Esophagus (tissue), 2 donors: ENCODE results near the gene RPL27A. TPM values are rescaled to one million over a fixed set of nuclear protein-coding genes. Genes with fewer than 3 reads are reported as not detected.

Experiments
- H3K27ac ChIP-seq, 2 donors: one replicate each; pipeline ENCODE4 v1.5.1; 2013; ENCODE audit warnings: low read depth in 2 of 2, mild to moderate bottlenecking in 2 of 2, inconsistent platforms in 1 of 2, low read length in 1 of 2, moderate library complexity in 1 of 2
- H3K27me3 ChIP-seq, 2 donors: one replicate each; pipeline ENCODE4 v1.6.1; 2013; ENCODE audit warnings: low read length in 2 of 2, control low read depth in 1 of 2, mild to moderate bottlenecking in 1 of 2; ENCODE audit not compliant: insufficient read depth in 2 of 2, control insufficient read depth in 1 of 2
- H3K36me3 ChIP-seq, 2 donors: one replicate each; pipeline ENCODE4 v1.6.1; 2013; ENCODE audit warnings: low read length in 1 of 2; ENCODE audit not compliant: control insufficient read depth in 2 of 2, insufficient read depth in 2 of 2
- H3K4me1 ChIP-seq, 2 donors: one replicate each; pipeline ENCODE4 v1.6.1; 2013; ENCODE audit warnings: low read length in 1 of 2; ENCODE audit not compliant: control insufficient read depth in 2 of 2, insufficient read depth in 2 of 2
- H3K4me3 ChIP-seq, 2 donors: one replicate each; pipeline ENCODE4 v1.5.1; 2013; ENCODE audit warnings: low read length in 2 of 2, mild to moderate bottlenecking in 2 of 2, low read depth in 1 of 2, moderate library complexity in 1 of 2
- H3K9me3 ChIP-seq, 2 donors: one replicate each; pipeline ENCODE4 v1.6.1; 2013; ENCODE audit warnings: mild to moderate bottlenecking in 2 of 2, low read depth in 1 of 2, low read length in 1 of 2, moderate library complexity in 1 of 2; ENCODE audit not compliant: control insufficient read depth in 2 of 2, insufficient read depth in 1 of 2
- WGBS, 2 donors: extraction: QIAGEN DNeasy Blood & Tissue Kit; methylation state at CpG; one replicate each; pipeline ENCODE4 v1.1.7; 2013; 5-methylcytosine and 5-hydroxymethylcytosine counted together
- polyA plus RNA-seq, 2 donors: library from polyadenylated mRNA; stranded (reverse); fragments of 200-250 nt; gene quantifications; one replicate each; pipeline ENCODE4 v1.2.3, GENCODE V29; 2013
- donor health status: healthy with polysubstance abuse.
- donor health status: Bipolar disorder and iron deficiency.

Gene RPL27A
- 1,000 to 10,000 TPM; 2,629 to 4,238 TPM for polyA plus RNA-seq

- H3K4me3 ChIP-seq: peak within 1 kb of the TSS; percentile 77 to 94
- peaks cover 0 to 4% of the 10 kb centered on the region in 2 donors for H3K4me1 ChIP-seq
- H3K9me3 ChIP-seq: no peaks in the 10 kb centered on the region
- peak within 1 kb of the TSS; percentile 93 to 99 for H3K27ac ChIP-seq
- no peaks in the 10 kb centered on the region for H3K27me3 ChIP-seq
- H3K36me3 ChIP-seq: peaks cover 6 to 10% of the 10 kb centered on the region in 2 donors
- WGBS, 2 donors: 0 to 1% methylated on average over 65 to 67 of the region's 67 CpGs
Measured at GRCh38 chr11:8682303-8683114, at the start of gene RPL27A, which contains the start of gene TRIM66. RPL27A (plus strand) TSS chr11:8682792; CDS start chr11:8682814, 22 bp downstream. TRIM66 (minus strand) TSS chr11:8682665; CDS start chr11:8672274, 10,391 bp downstream.

GRCh38 chr11:8634498-8634897, 48.1 kb upstream of the RPL27A start:
- no peaks in the 10 kb centered on the region for H3K4me1 ChIP-seq
- no peak overlapping the region for H3K4me3 ChIP-seq
- H3K9me3 ChIP-seq: no peaks in the 10 kb centered on the region
- 93 to 94% methylated on average over 6 of the region's 6 CpGs for WGBS, 2 donors
- no peak overlapping the region for H3K27ac ChIP-seq
- no peaks in the 10 kb centered on the region for H3K27me3 ChIP-seq
- peaks cover 8 to 13% of the 10 kb centered on the region in 2 donors for H3K36me3 ChIP-seq

GRCh38 chr11:8636127-8636526, 46.5 kb upstream of the RPL27A start:
- no peak overlapping the region for H3K4me3 ChIP-seq
- H3K27ac ChIP-seq: no peak overlapping the region
- no peaks in the 10 kb centered on the region for H3K9me3 ChIP-seq
- H3K36me3 ChIP-seq: peaks cover 13 to 16% of the 10 kb centered on the region in 2 donors
- H3K4me1 ChIP-seq: no peaks in the 10 kb centered on the region
- H3K27me3 ChIP-seq: no peaks in the 10 kb centered on the region
- WGBS, 2 donors: 97 to 98% methylated on average over 2 of the region's 2 CpGs

- Histone ChIP-seq H3K36me3 (peaks cover 13 to 21% of the 10 kb centered on the region in 2 donors), H3K9me3 (no peaks in the 10 kb centered on the region), H3K4me1 (no peaks in the 10 kb centered on the region), H3K27me3 (no peaks in the 10 kb centered on the region), H3K4me3 (no peak overlapping the region), H3K27ac (no peak overlapping the region)
- WGBS, 2 donors: 93 to 98% methylated on average over 5 of the region's 5 CpGs
Measured at GRCh38 chr11:8638300-8638699, 44.3 kb upstream of the RPL27A start.

GRCh38 chr11:8639655-8640054, 42.9 kb upstream of the RPL27A start:
- WGBS, 2 donors: 87 to 93% methylated on average over 3 of the region's 3 CpGs

GRCh38 chr11:8640267-8640906, 42.2 kb upstream of the RPL27A start:
- Histone ChIP-seq H3K36me3 (peaks cover 13 to 29% of the 10 kb centered on the region in 2 donors), H3K27ac (no peak overlapping the region), H3K4me3 (no peak overlapping the region), H3K4me1 (no peaks in the 10 kb centered on the region), H3K27me3 (no peaks in the 10 kb centered on the region), H3K9me3 (no peaks in the 10 kb centered on the region)
- WGBS, 2 donors: 59 to 69% methylated on average over 4 to 5 of the region's 5 CpGs

More at GRCh38 chr11:8639655-8640054, 42.9 kb upstream of the RPL27A start:
- Histone ChIP-seq H3K9me3 (no peaks in the 10 kb centered on the region), H3K4me1 (no peaks in the 10 kb centered on the region), H3K27me3 (no peaks in the 10 kb centered on the region), H3K4me3 (no peak overlapping the region), H3K36me3 (peaks cover 12 to 23% of the 10 kb centered on the region in 2 donors), H3K27ac (no peak overlapping the region)

GRCh38 chr11:8641332-8641731, 41.3 kb upstream of the RPL27A start:
- H3K4me1 ChIP-seq: no peaks in the 10 kb centered on the region
- WGBS, 2 donors: 87 to 93% methylated on average over 2 of the region's 2 CpGs
- peaks cover 11 to 34% of the 10 kb centered on the region in 2 donors for H3K36me3 ChIP-seq
- no peak overlapping the region for H3K4me3 ChIP-seq
- no peaks in the 10 kb centered on the region for H3K9me3 ChIP-seq
- H3K27me3 ChIP-seq: no peaks in the 10 kb centered on the region
- H3K27ac ChIP-seq: no peak overlapping the region

GRCh38 chr11:8642196-8642841, 40.3 kb upstream of the RPL27A start:
- Histone ChIP-seq H3K9me3 (no peaks in the 10 kb centered on the region), H3K4me3 (no peak overlapping the region), H3K36me3 (peaks cover 11 to 34% of the 10 kb centered on the region in 2 donors), H3K27ac (no peak overlapping the region), H3K4me1 (no peaks in the 10 kb centered on the region), H3K27me3 (no peaks in the 10 kb centered on the region)
- 73 to 76% methylated on average over 5 of the region's 5 CpGs for WGBS, 2 donors

- Histone ChIP-seq H3K9me3 (no peaks in the 10 kb centered on the region), H3K36me3 (peaks cover 10 to 27% of the 10 kb centered on the region in 2 donors), H3K4me1 (no peaks in the 10 kb centered on the region), H3K4me3 (no peak overlapping the region), H3K27me3 (no peaks in the 10 kb centered on the region), H3K27ac (no peak overlapping the region)
- WGBS, 2 donors: 96 to 97% methylated on average over 4 of the region's 4 CpGs
Measured at GRCh38 chr11:8646873-8647272, 35.7 kb upstream of the RPL27A start.
